Measurements from ENCODE around the gene YPEL4. TPM values are rescaled to one million over a fixed set of nuclear protein-coding genes. Genes with fewer than 3 reads are reported as not detected.

The YPEL4 gene
- total and polyA plus RNA-seq, 12 donors = 0.18 to 15.7 (median 1.8) TPM

- Histone ChIP-seq H3K27me3 (no peaks in the 10 kb centered on the region), H3K9me3 (replicated peaks in 1 of 3) (no peaks in the 10 kb centered on the region), H3K4me3 (no peak overlapping the region), H3K36me3 (replicated peaks in 1 of 2) (peaks cover 0 to 44% of the 10 kb centered on the region in 2 donors), H3K4me1 (replicated peaks in 1 of 2) (no peaks in the 10 kb centered on the region), H3K27ac (no peak overlapping the region)
- 77 to 86% (median 82%) methylated on average over 4 of the region's 4 CpGs for WGBS, 4 donors
- intact Hi-C loops (cut with DNase I) = no loop called here
- TF ChIP-seq POLR2A (IDR thresholded peaks at IDR 0.05) = no peak
- no peak for TF ChIP-seq CTCF (IDR thresholded peaks at IDR 0.05)
- DNase-seq = no peak
Observed at GRCh38 chr11:57610170-57610569, 39.5 kb downstream of the YPEL4 start.

- 86 to 91% (median 87%) methylated on average over 5 of the region's 5 CpGs for WGBS, 4 donors
Observed at GRCh38 chr11:57605028-57605420, 44.7 kb downstream of the YPEL4 start.

GRCh38 chr11:57604296-57605027 is 45.2 kb downstream of the YPEL4 start:
- no peaks in the 10 kb centered on the region for H3K9me3 ChIP-seq (replicated peaks in 1 of 3)

More at GRCh38 chr11:57605028-57605420, 44.7 kb downstream of the YPEL4 start:
- no peak for DNase-seq
- intact Hi-C loops (cut with DNase I) = no loop called here
- no peak overlapping the region for H3K27ac ChIP-seq
- no peaks in the 10 kb centered on the region for H3K27me3 ChIP-seq
- no peaks in the 10 kb centered on the region for H3K4me1 ChIP-seq (replicated peaks in 1 of 2)
- peaks cover 0 to 19% of the 10 kb centered on the region in 2 donors for H3K36me3 ChIP-seq (replicated peaks in 1 of 2)
- no peak overlapping the region for H3K4me3 ChIP-seq
- no peak for TF ChIP-seq POLR2A (IDR thresholded peaks at IDR 0.05)
- no peak for TF ChIP-seq CTCF (IDR thresholded peaks at IDR 0.05)
- no peaks in the 10 kb centered on the region for H3K9me3 ChIP-seq (replicated peaks in 1 of 3)

GRCh38 chr11:57601297-57601696 is 48.4 kb downstream of the YPEL4 start:
- Histone ChIP-seq H3K4me3 (no peak overlapping the region), H3K36me3 (replicated peaks in 1 of 2) (peaks cover 0 to 6% of the 10 kb centered on the region in 2 donors), H3K27me3 (no peaks in the 10 kb centered on the region), H3K27ac (no peak overlapping the region), H3K9me3 (replicated peaks in 1 of 3) (no peaks in the 10 kb centered on the region), H3K4me1 (replicated peaks in 1 of 2) (no peaks in the 10 kb centered on the region)
- no peak for TF ChIP-seq POLR2A (IDR thresholded peaks at IDR 0.05)
- TF ChIP-seq CTCF (IDR thresholded peaks at IDR 0.05) = no peak
- WGBS, 4 donors = 81 to 94% (median 87%) methylated on average over 3 of the region's 3 CpGs
- DNase-seq = no peak
- intact Hi-C loops (cut with DNase I) = no loop called here

More at GRCh38 chr11:57604296-57605027, 45.2 kb downstream of the YPEL4 start:
- Histone ChIP-seq H3K4me1 (replicated peaks in 1 of 2) (no peaks in the 10 kb centered on the region), H3K4me3 (no peak overlapping the region), H3K27me3 (no peaks in the 10 kb centered on the region), H3K27ac (no peak overlapping the region), H3K36me3 (replicated peaks in 1 of 2) (peaks cover 0 to 15% of the 10 kb centered on the region in 2 donors)
- 51 to 60% (median 56%) methylated on average over 8 of the region's 8 CpGs for WGBS, 4 donors
- DNase-seq = no peak
- TF ChIP-seq CTCF (IDR thresholded peaks at IDR 0.05) (no peak), POLR2A (IDR thresholded peaks at IDR 0.05) (no peak)
- intact Hi-C loops (cut with DNase I) = no loop called here
